HG03139 (cell line): ENCODE data around the gene CHCHD2.
"Not testable (repeated sequence)": the region's sequence is repeated elsewhere in the genome, so short reads cannot be mapped to it uniquely, and the experiment has no call there.

Source experiments
- ATAC-seq: cut with Tn5 transposase; IDR thresholded peaks from one replicate; pipeline ENCODE4 v1.9.1; 2021; ENCODE audit not compliant: unreplicated experiment

The CHCHD2 gene, protein sequence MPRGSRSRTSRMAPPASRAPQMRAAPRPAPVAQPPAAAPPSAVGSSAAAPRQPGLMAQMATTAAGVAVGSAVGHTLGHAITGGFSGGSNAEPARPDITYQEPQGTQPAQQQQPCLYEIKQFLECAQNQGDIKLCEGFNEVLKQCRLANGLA

DNA sequence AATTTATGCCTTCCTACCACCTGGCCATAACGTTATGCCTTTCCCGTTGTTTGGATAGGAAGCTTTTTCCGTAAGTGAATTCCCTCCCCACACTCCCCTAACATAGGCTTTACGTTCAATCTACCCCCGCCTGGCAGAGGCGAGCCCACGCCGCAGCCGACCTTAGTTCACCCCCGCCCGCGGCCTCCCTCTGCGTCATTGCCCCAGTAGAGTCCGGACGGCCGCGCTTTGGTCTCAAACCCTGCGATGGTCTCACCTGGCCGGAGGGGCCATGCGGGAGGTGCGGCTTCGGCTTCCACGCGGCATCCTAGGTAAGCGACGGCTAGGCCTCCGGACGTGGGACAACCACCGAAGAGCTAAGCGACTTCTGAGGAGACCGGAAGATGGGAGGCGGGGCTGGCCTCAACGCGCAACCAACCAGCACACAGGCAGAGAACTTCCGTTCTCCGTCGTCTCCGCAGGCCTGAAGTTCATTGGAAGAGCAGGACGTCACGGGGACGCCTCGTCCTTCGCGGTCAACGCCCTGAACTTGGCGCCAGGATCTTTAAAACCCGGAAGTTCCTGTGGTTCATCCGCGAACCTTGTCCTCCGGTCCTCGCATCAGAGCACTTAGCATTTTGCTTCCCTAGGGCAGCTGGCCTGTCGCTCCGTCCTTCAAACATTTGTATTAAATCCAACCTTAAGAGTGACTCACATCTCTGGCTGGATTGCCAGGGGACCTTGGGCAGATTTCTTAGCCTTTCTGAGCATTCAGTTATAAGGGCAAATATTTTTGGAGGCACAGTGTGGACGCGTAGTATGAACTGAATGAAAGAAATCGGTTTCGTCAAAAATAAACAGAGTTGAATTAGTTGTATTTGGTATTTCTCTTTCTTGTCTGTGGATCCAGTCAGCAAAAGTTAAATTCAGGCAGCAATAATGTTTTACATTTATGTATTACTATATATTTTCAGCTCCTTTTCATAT is at the start of gene CHCHD2:
TSS of gene CHCHD2 (minus strand) at position 369 of the 966 bp plus-strand sequence. CDS start at position 306, 63 bp downstream.
- ATAC-seq: peak; percentile 100

DNA sequence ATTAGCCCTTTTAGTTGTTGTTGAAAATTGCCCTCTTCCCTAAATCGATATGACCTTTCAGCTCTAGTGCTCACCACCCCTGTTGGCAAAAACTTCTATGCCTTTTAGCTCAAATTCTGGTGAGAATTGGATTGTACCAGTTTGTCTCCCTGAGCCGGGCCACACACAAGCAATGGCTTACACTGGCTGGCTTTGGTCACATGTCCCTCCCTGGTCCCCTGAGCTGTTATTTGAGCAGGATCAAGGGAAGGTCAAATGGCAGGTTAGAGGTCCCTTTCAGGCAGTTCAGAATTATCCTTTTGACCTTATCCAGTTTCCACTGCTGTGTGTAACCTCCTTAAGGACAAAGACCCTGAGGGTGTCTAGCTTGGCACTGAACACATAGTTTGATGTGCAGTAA is 24.8 kb upstream of the CHCHD2 start:
- ATAC-seq: not testable (repeated sequence)

DNA sequence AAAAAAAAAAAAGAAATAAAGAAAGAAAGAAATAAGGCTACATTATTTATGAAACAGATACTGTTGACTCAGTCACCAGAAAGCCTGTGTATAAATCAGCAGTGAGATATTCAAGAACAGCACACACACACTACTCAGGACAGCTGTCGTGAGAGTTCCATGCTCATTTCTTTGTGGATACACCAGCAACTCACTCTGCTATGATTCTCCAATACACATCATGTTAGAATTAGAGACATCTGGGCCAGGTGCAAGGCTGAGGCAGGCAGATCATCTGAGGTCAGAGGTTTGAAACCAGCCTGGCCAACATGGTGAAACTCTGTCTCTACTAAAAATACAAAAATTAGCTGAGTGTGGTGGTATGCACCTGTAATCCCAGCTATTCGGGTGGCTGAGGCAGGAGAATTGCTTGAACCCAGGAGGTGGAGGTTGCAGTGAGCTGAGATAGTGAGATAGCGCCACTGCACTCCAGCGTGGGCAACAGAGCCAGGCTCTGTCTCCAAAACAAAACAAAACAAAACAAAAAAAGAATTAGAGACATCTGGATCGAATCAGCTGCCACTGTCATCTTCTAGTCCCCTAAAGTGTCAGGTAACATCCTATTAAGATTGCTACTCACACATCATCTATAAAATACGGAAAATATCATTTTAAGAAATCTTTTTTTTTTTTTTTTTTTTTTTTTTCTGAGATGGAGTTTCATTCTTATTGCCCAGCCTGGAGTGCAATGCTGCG is 21.1 kb upstream of the CHCHD2 start:
- ATAC-seq: no peak

DNA sequence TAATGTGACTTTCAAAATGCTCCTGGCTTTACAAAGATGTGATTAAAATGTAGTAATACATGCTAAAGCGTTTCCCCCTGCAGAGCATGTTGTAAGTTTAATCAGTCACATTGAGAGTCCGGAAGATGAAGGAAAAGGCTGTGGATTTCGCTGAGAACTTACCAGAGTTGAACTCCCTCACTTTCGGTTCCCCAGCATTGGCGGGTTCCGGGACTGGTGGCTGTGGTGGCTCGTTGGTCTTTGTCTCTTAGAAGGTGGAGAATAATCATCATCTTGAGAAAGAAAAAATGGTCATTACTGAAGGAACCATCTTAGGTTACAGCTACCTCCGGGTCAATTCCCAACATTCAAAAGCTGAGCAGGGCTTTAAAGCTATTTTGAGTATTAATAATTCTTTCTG is 19.6 kb upstream of the CHCHD2 start:
- no peak for ATAC-seq

DNA sequence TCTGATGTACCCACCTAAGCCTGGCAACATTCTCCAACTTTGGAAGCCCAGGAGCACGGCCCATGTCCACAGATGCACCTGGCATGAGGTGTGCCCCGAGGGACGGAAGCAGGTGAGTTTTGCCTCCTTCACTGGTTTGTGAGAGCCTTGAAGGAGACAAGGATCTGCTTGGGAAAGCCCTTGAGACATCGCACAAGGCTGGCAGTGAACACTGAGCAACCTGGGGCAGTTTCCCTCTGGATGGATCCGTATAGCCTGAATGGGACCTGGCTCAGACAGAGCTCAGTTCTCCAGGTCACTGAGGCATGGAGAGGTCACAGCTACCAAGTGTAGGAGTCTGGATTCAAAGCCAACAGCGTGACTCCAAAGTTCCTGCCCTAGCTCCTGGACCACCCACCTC is 18.7 kb upstream of the CHCHD2 start:
- ATAC-seq: no peak

DNA sequence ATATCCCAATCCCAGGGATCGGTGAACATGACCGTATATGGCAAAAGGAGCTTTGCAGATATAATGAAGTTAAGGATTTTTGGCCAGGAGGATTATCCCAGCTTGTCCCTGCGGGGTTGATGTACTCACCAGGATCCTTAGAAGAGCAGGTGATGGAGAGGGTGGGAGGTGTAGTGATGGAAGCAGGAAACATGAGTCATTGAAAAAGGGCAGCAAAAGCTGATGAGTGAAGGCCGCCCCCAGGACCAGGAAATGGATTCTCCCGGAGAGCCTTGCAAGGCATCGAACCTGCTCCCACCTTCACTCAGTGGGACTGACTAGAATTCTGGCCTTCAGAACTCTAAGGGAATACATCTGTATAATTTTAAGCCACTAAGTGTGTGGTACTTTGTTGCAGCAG is 15.2 kb upstream of the CHCHD2 start:
- ATAC-seq: no peak

DNA sequence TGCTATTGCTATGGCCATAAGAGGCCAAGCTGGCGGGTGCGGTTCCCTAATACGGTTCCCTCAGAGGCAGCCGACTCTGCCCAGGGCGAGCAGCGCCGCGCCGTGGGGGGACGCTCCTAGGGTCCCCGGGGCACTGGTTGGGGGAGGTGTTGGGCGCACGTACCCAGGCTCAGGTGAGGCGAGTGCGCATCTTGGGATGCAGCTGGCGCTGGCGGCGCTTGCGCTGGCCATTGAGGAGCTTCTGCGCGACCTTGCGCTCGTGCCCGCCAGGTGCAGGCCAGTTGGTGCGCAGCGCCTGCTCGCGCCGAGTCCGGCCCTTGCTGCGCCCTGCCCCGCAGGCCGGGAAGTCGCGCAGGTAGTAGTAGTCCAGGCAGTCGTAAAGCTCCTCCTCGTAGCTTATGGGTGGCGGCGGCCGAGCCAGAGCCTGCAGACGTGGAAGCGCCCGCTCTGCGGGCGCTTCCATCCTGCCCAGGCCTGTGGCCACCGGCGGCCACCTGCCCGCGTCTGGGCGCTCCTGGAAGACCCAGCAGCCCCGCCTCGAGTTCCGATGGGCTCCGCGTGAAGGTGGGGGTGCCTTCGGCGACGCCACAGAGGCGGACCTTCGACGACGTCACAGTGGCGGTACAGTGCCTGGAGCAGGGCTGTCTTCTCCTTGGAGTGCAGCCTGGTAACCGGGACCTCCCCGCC is 9.7 kb upstream of the CHCHD2 start, which contains the start of gene NUPR2:
TSS of gene NUPR2 (minus strand) at position 566 of the 687 bp plus-strand sequence. CDS start at position 463, 103 bp downstream.
- no peak for ATAC-seq

DNA sequence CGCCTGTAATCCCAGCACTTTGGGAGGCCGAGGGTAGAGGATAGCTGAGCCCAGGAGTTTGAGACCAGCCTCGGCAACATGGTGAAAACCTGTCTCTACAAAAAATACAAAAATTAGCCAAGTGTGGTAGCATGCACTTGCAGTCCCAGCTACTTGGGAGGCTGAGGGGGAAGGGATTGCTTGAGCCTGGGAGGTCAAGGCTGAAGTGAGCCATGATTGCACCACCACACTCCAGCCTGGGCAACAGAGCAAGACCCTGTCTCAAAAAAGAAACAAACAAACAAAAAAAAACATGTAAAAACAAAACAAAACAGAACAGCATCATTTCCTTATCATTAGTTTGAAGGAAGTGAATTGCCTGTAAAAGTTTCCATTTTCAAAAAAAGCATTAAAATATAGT is 6.0 kb upstream of the CHCHD2 start:
- ATAC-seq: not testable (repeated sequence)

DNA sequence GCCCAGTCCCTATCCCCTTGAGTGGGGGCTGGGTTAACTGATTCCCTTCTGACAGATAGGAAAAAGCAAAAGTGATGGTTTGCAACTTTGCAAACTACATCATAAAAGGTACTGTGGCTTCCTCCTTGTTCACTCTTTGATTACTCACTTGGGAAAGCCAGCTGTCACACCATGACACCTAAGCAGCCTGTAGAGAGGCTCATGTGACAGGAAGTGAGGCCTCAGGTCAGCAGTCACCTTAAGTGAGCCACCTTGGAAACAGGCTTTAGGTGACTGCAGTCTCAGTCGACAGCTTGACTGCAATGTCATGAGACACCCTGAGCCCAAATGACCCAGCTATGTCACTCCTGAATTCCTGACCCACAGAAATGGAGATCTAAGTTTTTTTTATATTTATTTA is 4.3 kb upstream of the CHCHD2 start:
- no peak for ATAC-seq

DNA sequence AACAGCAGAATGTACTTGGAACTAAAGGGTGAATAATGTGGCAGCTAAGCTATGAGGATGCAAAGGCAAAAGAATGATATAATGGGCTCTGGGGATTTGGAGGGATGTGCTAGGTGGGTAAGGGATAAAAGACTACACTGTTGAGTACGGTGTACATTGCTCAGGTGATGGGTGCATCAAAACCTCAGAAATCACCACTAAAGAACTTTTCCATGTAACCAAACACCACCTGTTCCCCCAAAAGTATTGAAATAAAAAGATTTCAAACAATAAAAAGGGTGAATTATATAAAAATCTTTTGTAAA is 1.6 kb upstream of the CHCHD2 start:
- no peak for ATAC-seq

DNA sequence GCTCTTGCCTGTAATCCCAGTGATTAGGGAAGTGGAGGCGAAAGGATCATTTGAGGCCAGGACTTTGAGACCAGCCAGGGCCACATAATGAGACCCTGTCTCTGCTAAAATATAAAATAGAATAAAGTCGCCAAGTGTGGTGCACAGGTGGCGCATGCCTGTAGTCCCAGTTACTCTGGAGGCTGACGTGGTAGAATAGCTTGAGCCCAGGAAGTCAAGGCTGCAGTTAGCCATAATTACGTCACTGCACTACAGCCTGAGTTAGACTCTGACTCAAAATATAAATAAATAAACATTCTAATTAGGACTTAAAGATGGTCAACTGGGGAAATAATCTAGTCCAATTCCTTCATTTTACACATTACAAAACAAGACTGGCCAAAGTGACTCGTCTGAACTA is 768 bp downstream of the CHCHD2 start:
- no peak for ATAC-seq

DNA sequence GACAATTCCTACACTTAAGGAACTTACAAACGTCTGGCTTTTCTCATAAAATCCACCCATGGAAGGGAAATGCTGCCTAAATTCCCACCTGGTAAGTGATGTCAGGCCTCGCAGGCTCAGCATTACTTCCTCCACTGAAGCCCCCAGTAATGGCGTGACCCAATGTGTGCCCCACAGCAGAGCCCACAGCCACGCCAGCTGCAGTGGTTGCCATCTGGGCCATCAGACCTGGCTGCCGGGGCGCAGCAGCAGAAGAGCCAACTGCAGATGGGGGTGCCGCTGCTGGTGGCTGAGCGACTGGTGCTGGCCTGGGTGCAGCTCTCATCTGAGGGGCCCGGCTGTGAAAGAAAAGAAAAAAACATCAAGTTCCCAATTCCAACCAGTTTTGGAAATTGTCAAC is 2.1 kb downstream of the CHCHD2 start:
- ATAC-seq: not testable (repeated sequence)

DNA sequence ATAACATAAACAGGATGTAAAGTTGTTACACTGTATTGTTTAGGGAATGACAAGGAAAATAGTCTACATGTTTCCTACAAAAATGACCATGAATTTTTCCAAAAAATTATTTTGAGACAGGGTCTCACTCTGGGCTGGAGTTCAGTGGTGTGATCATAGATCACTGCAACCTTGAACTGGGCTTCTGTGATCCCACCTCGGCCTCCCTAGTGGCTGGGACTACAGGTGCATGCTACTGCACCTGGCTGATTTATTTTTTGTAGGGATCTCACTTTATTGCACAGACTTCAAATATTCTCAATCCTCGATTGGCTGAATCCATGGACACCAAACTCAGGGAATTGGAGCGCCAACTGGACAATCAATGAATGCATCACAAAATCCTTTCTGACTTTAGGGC is 6.6 kb downstream of the CHCHD2 start:
- no peak for ATAC-seq

DNA sequence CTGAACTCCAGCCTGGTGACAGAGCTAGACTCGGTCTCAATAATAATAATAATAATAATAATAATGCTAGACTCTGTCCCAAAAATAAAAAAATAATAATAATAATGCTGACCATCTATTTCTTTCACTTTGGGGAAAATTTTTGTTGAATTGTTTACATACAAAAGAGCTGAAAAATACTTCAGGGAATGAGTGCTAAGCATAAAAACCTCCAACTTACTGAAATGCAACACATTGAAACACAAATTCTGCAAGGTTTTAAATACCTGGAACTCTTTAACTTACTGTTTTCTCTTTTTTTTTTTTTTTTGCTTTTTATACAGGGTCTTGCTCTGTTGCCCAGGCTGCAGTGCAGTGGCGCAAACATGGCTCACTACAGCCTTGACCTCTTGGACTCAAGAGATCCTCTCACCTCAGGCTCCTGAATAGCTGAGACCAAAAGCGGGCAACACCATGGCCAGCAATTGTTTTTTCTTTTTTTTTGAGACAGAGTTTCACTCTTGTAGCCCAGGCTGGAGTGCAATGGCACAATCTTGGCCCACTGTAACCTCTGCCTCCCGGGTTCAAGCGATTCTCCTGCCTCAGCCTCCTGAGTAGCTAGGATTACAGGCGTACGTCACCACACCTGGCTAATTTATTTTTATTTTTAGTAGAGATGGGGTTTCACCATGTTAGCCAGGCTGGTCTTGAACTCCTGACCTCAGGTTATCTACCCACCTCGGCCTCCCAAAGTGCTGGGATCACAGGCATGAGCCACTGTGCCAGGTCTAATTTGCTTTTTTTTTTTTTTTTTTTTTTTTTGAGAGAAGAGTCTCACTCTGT is 7.9 kb downstream of the CHCHD2 start:
- ATAC-seq: not testable (repeated sequence)

DNA sequence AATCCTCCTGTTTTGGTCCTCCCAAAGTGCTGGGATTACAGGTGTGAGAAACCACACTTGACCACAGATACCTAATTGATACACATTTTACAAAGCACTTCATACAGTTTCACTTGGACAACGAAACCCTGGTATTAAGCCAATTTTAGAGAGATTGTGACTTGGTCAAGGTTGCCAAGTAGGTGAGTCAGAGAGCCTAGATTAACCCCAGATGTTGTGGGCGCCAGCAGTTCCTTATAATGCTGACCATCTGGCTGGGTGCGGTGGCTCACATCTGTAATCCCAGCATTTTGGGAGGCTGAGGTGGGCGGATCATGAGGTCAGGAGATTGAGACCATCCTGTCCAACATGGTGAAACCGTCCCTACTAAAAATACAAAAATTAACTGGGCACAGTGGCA is 8.6 kb downstream of the CHCHD2 start:
- no peak for ATAC-seq

DNA sequence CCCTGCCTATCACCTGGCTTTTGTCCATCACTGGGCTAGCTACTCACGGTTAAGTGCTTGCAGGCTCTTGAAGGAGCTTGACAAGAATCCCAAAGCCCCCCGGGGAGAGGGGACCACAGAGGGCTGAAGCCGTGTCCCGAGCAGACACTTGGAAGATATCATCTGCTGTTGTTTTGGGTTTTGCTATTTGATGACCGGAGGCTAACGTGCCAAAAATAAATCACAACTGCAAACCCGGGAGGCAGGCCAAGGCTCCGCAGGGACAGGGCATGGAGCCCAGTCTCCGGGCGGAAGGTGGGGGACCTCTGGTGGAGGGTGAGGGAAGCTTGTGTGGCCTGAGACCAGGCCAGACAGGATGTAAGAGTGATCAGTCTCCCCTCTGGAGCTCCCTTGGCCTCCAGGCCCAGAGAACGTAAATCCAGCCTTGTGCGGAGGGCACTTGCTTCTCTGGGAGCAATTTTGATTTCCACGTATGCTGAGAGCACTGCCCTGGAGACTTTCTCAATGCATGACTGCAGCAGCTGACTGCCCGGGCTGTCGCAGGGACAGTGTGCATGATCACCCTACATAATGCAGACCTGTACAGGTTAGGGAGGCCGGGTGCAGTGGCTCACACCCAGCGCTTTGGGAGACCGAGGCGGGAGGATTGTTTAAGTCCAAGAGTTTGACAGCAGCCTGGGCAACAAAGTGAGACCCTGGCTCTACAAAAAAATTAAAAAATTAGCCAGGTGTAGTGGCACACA is 13.3 kb downstream of the CHCHD2 start, which contains the start of gene PHKG1:
TSS of gene PHKG1 (minus strand) at position 164 of the 743 bp plus-strand sequence. CDS start 4,011 bp downstream, outside the sequence.
- no peak for ATAC-seq

DNA sequence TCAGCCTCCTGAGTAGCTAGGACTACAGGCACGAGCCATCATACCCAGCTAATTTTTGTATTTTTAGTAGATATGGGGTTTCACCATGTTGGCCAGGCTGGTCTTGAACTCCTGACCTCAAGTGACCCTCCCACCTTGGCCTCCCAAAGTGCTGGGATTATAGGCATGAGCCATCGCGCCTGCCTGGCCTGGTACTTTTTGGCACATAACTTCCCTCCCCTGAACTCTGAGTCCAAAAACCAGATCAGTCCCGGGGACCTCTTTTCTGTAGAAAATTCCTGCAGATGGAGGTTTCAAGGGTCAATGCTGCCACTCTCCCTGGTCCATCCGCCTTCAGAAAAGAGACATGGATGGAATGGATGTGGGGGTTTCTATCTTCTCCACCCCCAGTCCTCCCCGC is 13.9 kb downstream of the CHCHD2 start:
- ATAC-seq: not testable (repeated sequence)

DNA sequence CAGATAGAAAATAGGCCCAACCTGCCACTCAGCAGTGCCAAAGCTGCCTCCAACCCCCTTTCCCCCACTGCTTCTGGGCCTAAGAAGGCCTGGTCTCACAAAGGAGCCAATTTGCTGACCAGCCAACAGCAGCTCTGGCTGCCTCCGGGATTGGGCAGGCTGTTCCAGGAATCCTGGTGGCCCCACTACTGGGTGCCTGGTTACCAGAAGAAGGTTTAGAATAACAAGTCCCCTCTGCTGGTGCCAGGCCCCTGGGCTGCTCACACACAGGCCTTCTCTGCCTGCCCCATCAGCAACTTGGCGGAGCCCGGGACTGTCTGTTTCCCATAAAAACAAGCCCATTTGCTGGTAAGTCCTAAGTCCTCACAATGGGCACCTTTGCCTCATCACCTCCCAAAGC is 14.7 kb downstream of the CHCHD2 start:
- ATAC-seq: no peak

DNA sequence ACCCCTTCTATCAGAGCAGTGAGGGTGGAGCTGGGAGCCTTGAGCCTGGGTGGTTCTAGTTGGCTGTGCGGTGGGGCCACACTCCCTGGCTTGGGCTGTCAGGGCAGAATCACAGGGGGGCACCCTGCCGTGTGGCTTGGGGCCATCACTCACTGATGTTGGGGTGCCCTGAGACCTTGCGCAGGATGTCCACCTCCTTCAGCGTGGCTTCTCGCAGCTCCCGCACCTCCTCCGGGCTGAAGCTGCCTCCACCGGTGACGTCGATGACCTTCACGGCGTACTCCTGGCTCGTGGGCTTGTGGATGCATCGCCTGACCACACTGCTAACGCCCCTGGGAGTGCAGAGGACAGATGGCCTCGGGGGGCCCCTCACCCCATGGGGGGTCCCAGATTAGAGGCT is 18.8 kb downstream of the CHCHD2 start:
- no peak for ATAC-seq
